Airway epithelial cell (primary cell): ENCODE measurements around the gene MEGF8. TPM values are rescaled to one million over a fixed set of nuclear protein-coding genes. Genes with fewer than 3 reads are reported as not detected.

Experiments used
- total RNA-seq: library from RNA; depleted of rRNA; stranded (reverse); fragments of >200 nt; gene quantifications from 2 replicates; pipeline ENCODE4 v1.2.3, GENCODE V29; 2015

MEGF8 gene
- total RNA-seq: 17.3 and 17.5 TPM in 2 replicates

GRCh38 chr19:42325308-42325895 lies at the start of gene MEGF8:
TSS of gene MEGF8 (plus strand) at chr19:42325635. CDS start at chr19:42326244, 609 bp downstream.

GRCh38 chr19:42301646-42302203 lies 23.7 kb upstream of the MEGF8 start, which contains the start of gene PRR19:
TSS of gene PRR19 (plus strand) at chr19:42302132. CDS start at chr19:42309585, 7,453 bp downstream.

GRCh38 chr19:42313096-42313839 lies 12.2 kb upstream of the MEGF8 start, which contains the start of gene TMEM145:
TSS of gene TMEM145 (plus strand) at chr19:42313309. CDS start at chr19:42313377, 68 bp downstream.

GRCh38 chr19:42389899-42390298 lies 64.5 kb downstream of the MEGF8 start, which contains the start of gene CNFN:
TSS of gene CNFN (minus strand) at chr19:42390297. CDS start at chr19:42389037, 1,260 bp downstream.

GRCh38 chr19:42427313-42427712 lies 101.9 kb downstream of the MEGF8 start, which contains the start of gene LIPE:
TSS of gene LIPE (minus strand) at chr19:42427388. CDS start at chr19:42427149, 239 bp downstream.

Other genes with a start within 250 kb of the MEGF8 start
- 16.1 and 25.2 TPM in 2 replicates for gene ZNF574, start 249.5 kb upstream of the MEGF8 start, total RNA-seq
- 1.1 and 1.3 TPM in 2 replicates for gene POU2F2, start 193.2 kb upstream of the MEGF8 start, total RNA-seq
- gene DEDD2, start 108.0 kb upstream of the MEGF8 start, total RNA-seq: 32.8 and 39.8 TPM in 2 replicates
- 5.8 and 8.0 TPM in 2 replicates for gene ZNF526, start 105.3 kb upstream of the MEGF8 start, total RNA-seq
- gene GSK3A, start 83.0 kb upstream of the MEGF8 start, total RNA-seq: 20.6 and 27.2 TPM in 2 replicates
- gene ERF, start 70.5 kb upstream of the MEGF8 start, total RNA-seq: 53.3 and 97.8 TPM in 2 replicates
- gene CIC, start 56.4 kb upstream of the MEGF8 start, total RNA-seq: 45.3 and 65.0 TPM in 2 replicates
- 0.33 and 1.3 TPM in 2 replicates for gene PRR19, start 23.5 kb upstream of the MEGF8 start, total RNA-seq
- 98.1 and 101 TPM in 2 replicates for gene PAFAH1B3, start 23.0 kb upstream of the MEGF8 start, total RNA-seq
- not detected in 2 replicates for gene TMEM145, start 12.3 kb upstream of the MEGF8 start, total RNA-seq
- 2.1 and 5.3 TPM in 2 replicates for gene CNFN, start 64.7 kb downstream of the MEGF8 start, total RNA-seq
- 9.2 and 15.7 TPM in 2 replicates for gene LIPE, start 101.8 kb downstream of the MEGF8 start, total RNA-seq
- gene CXCL17, start 117.3 kb downstream of the MEGF8 start, total RNA-seq: 11.6 and 15.7 TPM in 2 replicates
- 5.7 and 5.8 TPM in 2 replicates for gene CEACAM1, start 202.8 kb downstream of the MEGF8 start, total RNA-seq